ENCODE measurements around the gene FAM117A.

- TF ChIP-seq CTCF (IDR thresholded peaks at IDR 0.05; ENCODE audit: poor library complexity) (no peak), EZH2 (IDR thresholded peaks at IDR 0.05; ENCODE audit: borderline replicate concordance) (no peak)
Observed at GRCh38 chr17:49664706-49665211, 99.2 kb downstream of the FAM117A start.
